Endothelial cell of umbilical vein (primary cell): ENCODE measurements around the gene INTS14.

ENCODE experiments used
- EZH2 ChIP-seq: IDR thresholded peaks from 2 replicates; pipeline ENCODE4 v1.6.1; 2012; ENCODE audit warnings: borderline replicate concordance, low read depth, mild to moderate bottlenecking, moderate library complexity, low read length, inconsistent platforms; ENCODE audit not compliant: severe bottlenecking
- GATA2 ChIP-seq: IDR thresholded peaks from 2 replicates; pipeline ENCODE4 v1.7.0; 2011; ENCODE audit warnings: low read depth, mild to moderate bottlenecking, moderate library complexity, mixed read lengths, low read length; ENCODE audit not compliant: insufficient read length, insufficient read depth
- MYC ChIP-seq: IDR thresholded peaks from one replicate; pipeline ENCODE4 v1.6.1; 2011; ENCODE audit warnings: mild to moderate bottlenecking, low read depth, low read length
- POLR2A ChIP-seq: IDR thresholded peaks from 2 replicates; pipeline ENCODE4 v1.6.1; 2012; ENCODE audit warnings: low read depth, mild to moderate bottlenecking, control low read depth, low read length
- POLR2AphosphoS5 ChIP-seq: IDR thresholded peaks from 2 replicates; pipeline ENCODE4 v1.6.1; 2012; ENCODE audit warnings: low read depth, mild to moderate bottlenecking, control low read depth, low read length, moderate library complexity; ENCODE audit not compliant: insufficient read depth
- TF ChIP-seq, protein P1 (sequence below), 2 donors: IDR thresholded peaks; 1 replicate in 1 of 2; 2 replicates in 1 of 2; pipeline ENCODE4 v1.5.1; 2011; ENCODE audit warnings: low read length in 2 of 2, mild to moderate bottlenecking in 2 of 2, moderate library complexity in 2 of 2, control low read depth in 1 of 2, inconsistent platforms in 1 of 2, low read depth in 1 of 2; ENCODE audit not compliant: insufficient read depth in 1 of 2; ENCODE audit errors: extremely low read depth in 1 of 2

GRCh38 chr15:65541231-65541820 is 69.6 kb downstream of the INTS14 start:
- TF ChIP-seq, protein P1, sequence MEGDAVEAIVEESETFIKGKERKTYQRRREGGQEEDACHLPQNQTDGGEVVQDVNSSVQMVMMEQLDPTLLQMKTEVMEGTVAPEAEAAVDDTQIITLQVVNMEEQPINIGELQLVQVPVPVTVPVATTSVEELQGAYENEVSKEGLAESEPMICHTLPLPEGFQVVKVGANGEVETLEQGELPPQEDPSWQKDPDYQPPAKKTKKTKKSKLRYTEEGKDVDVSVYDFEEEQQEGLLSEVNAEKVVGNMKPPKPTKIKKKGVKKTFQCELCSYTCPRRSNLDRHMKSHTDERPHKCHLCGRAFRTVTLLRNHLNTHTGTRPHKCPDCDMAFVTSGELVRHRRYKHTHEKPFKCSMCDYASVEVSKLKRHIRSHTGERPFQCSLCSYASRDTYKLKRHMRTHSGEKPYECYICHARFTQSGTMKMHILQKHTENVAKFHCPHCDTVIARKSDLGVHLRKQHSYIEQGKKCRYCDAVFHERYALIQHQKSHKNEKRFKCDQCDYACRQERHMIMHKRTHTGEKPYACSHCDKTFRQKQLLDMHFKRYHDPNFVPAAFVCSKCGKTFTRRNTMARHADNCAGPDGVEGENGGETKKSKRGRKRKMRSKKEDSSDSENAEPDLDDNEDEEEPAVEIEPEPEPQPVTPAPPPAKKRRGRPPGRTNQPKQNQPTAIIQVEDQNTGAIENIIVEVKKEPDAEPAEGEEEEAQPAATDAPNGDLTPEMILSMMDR (IDR thresholded peaks at IDR 0.05; ENCODE audit: extremely low read depth in 1 of 2, insufficient read depth in 1 of 2, low read depth in 1 of 2, low read length in 2 of 2), result no peak
- TF ChIP-seq POLR2A, result no peak
- no peak for TF ChIP-seq EZH2
- TF ChIP-seq POLR2AphosphoS5, result no peak
- TF ChIP-seq GATA2, result no peak
- TF ChIP-seq MYC, result no peak
